Measurements from ENCODE around the gene CFAP45.

DNA sequence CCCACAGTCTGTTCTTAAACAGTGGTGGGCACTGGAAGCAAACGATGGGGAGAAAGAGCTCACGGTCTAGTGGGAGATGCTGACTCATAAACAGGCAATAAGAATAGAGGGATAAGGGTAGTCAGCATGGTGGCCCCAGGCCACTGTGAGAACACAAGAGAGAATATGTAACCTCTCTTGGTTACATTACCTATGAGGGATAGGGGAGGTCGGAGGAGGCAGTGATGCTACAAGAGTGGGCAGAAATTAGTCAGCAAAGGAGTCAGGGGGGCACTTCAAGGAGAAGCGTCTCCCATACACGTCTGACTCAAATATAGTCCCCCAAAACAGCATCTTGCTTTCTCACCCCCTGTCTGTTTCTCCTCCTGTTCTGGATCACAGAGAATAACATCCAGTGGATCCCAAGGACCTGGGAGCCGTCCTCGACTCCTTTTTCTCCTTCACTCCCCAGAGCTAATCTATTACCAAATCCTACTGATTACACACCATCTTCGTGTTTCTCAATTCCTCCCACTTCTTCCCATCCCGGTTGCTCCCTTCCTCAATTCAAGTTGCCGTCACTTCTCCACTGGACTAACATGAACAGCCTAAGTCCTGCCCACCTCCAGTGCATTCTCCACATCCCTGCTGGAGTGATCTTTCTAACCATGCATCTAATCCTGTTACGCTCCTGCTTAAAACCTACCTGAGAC is 71.2 kb downstream of the CFAP45 start:
- TF ChIP-seq, protein P1, sequence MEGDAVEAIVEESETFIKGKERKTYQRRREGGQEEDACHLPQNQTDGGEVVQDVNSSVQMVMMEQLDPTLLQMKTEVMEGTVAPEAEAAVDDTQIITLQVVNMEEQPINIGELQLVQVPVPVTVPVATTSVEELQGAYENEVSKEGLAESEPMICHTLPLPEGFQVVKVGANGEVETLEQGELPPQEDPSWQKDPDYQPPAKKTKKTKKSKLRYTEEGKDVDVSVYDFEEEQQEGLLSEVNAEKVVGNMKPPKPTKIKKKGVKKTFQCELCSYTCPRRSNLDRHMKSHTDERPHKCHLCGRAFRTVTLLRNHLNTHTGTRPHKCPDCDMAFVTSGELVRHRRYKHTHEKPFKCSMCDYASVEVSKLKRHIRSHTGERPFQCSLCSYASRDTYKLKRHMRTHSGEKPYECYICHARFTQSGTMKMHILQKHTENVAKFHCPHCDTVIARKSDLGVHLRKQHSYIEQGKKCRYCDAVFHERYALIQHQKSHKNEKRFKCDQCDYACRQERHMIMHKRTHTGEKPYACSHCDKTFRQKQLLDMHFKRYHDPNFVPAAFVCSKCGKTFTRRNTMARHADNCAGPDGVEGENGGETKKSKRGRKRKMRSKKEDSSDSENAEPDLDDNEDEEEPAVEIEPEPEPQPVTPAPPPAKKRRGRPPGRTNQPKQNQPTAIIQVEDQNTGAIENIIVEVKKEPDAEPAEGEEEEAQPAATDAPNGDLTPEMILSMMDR (conservative IDR thresholded peaks at IDR 0.05; ENCODE audit: low read length): no peak
- no peak for TF ChIP-seq EZH2phosphoT487 (IDR thresholded peaks at IDR 0.05; ENCODE audit: borderline replicate concordance, low read depth, low read length)

Data from OCI-LY7 (cell line).